ENCODE measurements around the gene JAM3.

GRCh38 chr11:134020598-134020997 is 48.3 kb upstream of the JAM3 start:
- TF ChIP-seq, protein P1, sequence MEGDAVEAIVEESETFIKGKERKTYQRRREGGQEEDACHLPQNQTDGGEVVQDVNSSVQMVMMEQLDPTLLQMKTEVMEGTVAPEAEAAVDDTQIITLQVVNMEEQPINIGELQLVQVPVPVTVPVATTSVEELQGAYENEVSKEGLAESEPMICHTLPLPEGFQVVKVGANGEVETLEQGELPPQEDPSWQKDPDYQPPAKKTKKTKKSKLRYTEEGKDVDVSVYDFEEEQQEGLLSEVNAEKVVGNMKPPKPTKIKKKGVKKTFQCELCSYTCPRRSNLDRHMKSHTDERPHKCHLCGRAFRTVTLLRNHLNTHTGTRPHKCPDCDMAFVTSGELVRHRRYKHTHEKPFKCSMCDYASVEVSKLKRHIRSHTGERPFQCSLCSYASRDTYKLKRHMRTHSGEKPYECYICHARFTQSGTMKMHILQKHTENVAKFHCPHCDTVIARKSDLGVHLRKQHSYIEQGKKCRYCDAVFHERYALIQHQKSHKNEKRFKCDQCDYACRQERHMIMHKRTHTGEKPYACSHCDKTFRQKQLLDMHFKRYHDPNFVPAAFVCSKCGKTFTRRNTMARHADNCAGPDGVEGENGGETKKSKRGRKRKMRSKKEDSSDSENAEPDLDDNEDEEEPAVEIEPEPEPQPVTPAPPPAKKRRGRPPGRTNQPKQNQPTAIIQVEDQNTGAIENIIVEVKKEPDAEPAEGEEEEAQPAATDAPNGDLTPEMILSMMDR (conservative IDR thresholded peaks at IDR 0.05) = no peak
- no peak for TF ChIP-seq EZH2 (IDR thresholded peaks at IDR 0.05; ENCODE audit: low read depth)
